Adrenal gland (tissue), 12 donors: Measurements from ENCODE around the gene S100A12. TPM values are rescaled to one million over a fixed set of nuclear protein-coding genes. Genes with fewer than 3 reads are reported as not detected.
"Not testable (repeated sequence)": the region's sequence is repeated elsewhere in the genome, so short reads cannot be mapped to it uniquely, and the experiment has no call there.

Source experiments
- DNase-seq, 7 donors: peaks; one replicate each; pipeline ENCODE4 v3.0.0-alpha.2; 2019 to 2020
- H3K27ac ChIP-seq, 5 donors: fragments of 200-600 bp; sonication (generic) in 4 of 5; 1 replicate in 3 of 5; 2 replicates in 2 of 5; pipeline versions ENCODE4 v1.5.1 to v1.8.0; 2016 to 2020; ENCODE audit warnings: mild to moderate bottlenecking in 1 of 5
- H3K27me3 ChIP-seq: fragments of 200-600 bp; 2 replicates; pipeline ENCODE4 v1.8.0; 2021
- H3K36me3 ChIP-seq, 2 donors: fragments of 200-600 bp; replicated peaks in 1 of 2; 1 replicate in 1 of 2; 2 replicates in 1 of 2; pipeline versions ENCODE4 v1.5.1 to v1.8.0; 2018 to 2022
- H3K4me1 ChIP-seq, 2 donors: fragments of 200-600 bp; replicated peaks in 1 of 2; 1 replicate in 1 of 2; 2 replicates in 1 of 2; pipeline versions ENCODE4 v1.5.1 to v1.8.0; 2018 to 2021
- H3K4me3 ChIP-seq, 4 donors: fragments of 200-600 bp; sonication (generic) in 3 of 4; one replicate each; pipeline ENCODE4 v1.5.1; 2016 to 2018
- H3K9me3 ChIP-seq, 3 donors: fragments of 200-600 bp; sonication (generic) in 1 of 3; replicated peaks in 1 of 3; 1 replicate in 2 of 3; 2 replicates in 1 of 3; pipeline versions ENCODE4 v1.5.1 to v1.8.0; 2016 to 2021
- POLR2A ChIP-seq, 2 donors: fragments of 450-650 bp; IDR thresholded peaks; one replicate each; pipeline ENCODE4 v1.6.1; 2017; ENCODE audit warnings: antibody characterized with exemption in 2 of 2, mild to moderate bottlenecking in 2 of 2, moderate library complexity in 1 of 2
- WGBS, 4 donors: extraction: QIAGEN DNeasy Blood & Tissue Kit in 2 of 4; methylation state at CpG; one replicate each; pipeline versions ENCODE4 v1.1.5 to v1.1.7; 2013 to 2017; 5-methylcytosine and 5-hydroxymethylcytosine counted together
- intact Hi-C, 2 donors: fragments of 100-400 bp; cut with DNase I; formaldehyde crosslinking; loops; one replicate each; pipeline versions ENCODE4 v1.14.1 to v1.15.0; 2022 to 2023
- polyA plus RNA-seq, 3 donors: library from polyadenylated mRNA; stranded (reverse); fragments of 200-250 nt in 2 of 3; fragments of 350-450 nt in 1 of 3; fragmentation: Illumina TruSeq in 1 of 3; extraction: RNeasy Lipid Tissue Mini Kit (QIAGEN cat#74804) in 1 of 3; gene quantifications; one replicate each; pipeline ENCODE4 v1.2.3, GENCODE V29; 2013 to 2014
- total RNA-seq, 9 donors: library from RNA; depleted of rRNA in 4 of 9; stranded (reverse); fragments of >200 nt in 4 of 9; fragments of 120-200 nt in 1 of 9; fragmentation: NEBNext Ultra II Directional in 1 of 9; extraction: Animal tissue kit (Norgen Biotek cat#: 25700) in 1 of 9; gene quantifications; one replicate each; pipeline versions ENCODE4 v1.1.0 to v1.2.4, GENCODE V29; 2013 to 2023
- TF ChIP-seq, protein P1 (sequence below), 6 experiments: fragments of 450-650 bp in 4 of 6; fragments of 200-600 bp in 2 of 6; sonication (generic) in 1 of 6; IDR thresholded peaks; 1 replicate in 5 of 6; 2 replicates in 1 of 6; pipeline versions ENCODE4 v1.5.1 to v1.8.0; 2016 to 2021; ENCODE audit warnings: antibody characterized with exemption in 6 of 6, mild to moderate bottlenecking in 2 of 6, moderate library complexity in 1 of 6
- donor health status: healthy with polysubstance abuse.
- donor health status: Bipolar disorder and iron deficiency.
- donor health status: DM: yes; HTN: yes; CAD: no.
- donor health status: DM: no; HTN: no; CAD: no.
- donor health status: DM: no; HTN: no; CAD: no.
- donor health status: DM: yes; HTN: yes; CAD: no.

S100A12 gene
- total and polyA plus RNA-seq, 12 donors, result 1.1 to 9.1 (median 2.2) TPM; not detected in 3

DNA sequence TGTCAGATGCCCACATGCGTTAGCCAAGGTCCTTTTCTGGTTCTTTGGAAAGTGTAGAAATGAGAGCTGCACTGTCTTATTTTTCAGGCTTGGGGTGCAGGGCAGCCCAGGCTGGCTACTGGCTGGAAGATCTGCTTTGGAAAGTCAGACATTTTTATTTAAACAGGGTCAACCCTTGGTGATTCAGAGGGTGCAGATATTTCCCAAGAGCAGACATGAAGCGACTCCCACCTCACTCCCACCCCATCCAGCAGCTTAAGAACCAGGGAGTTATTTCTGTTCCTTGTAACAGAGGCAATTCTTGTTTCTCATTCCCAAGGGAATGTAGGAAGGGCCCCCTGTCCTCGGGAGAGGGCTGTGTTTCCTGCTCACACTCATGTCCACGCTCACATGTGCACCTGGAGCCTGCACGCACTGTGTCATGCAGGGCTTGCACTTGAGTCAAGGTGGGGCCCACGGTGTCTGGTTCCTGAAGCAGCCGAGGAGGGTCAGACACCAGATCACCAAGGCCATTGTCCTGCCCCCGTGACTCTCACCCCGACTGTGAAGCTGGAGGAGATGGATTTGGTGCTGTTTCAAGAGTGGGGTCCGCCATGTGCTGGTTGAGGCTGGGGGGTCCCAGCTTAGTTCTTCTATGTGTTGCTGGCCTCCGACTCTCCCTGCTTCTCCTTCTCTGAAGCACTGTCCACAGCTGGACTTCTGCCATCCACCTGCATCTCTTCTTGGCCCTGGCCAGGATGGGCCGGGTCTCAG, 41.9 kb upstream of the S100A12 start:
- Histone ChIP-seq H3K36me3 (no peaks in the 10 kb centered on the region), H3K27me3 (no peaks in the 10 kb centered on the region), H3K4me1 (no peaks in the 10 kb centered on the region), H3K27ac (no peak overlapping the region), H3K9me3 (no peaks in the 10 kb centered on the region), H3K4me3 (no peak overlapping the region)
- 72 to 79% (median 76%) methylated on average over 11 to 12 of the region's 12 CpGs for WGBS, 4 donors
- intact Hi-C loops, result no loop called here
- TF ChIP-seq, protein P1, sequence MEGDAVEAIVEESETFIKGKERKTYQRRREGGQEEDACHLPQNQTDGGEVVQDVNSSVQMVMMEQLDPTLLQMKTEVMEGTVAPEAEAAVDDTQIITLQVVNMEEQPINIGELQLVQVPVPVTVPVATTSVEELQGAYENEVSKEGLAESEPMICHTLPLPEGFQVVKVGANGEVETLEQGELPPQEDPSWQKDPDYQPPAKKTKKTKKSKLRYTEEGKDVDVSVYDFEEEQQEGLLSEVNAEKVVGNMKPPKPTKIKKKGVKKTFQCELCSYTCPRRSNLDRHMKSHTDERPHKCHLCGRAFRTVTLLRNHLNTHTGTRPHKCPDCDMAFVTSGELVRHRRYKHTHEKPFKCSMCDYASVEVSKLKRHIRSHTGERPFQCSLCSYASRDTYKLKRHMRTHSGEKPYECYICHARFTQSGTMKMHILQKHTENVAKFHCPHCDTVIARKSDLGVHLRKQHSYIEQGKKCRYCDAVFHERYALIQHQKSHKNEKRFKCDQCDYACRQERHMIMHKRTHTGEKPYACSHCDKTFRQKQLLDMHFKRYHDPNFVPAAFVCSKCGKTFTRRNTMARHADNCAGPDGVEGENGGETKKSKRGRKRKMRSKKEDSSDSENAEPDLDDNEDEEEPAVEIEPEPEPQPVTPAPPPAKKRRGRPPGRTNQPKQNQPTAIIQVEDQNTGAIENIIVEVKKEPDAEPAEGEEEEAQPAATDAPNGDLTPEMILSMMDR (IDR thresholded peaks at IDR 0.05), result no peak
- TF ChIP-seq POLR2A (IDR thresholded peaks at IDR 0.05), result no peak
- no peak for DNase-seq

DNA sequence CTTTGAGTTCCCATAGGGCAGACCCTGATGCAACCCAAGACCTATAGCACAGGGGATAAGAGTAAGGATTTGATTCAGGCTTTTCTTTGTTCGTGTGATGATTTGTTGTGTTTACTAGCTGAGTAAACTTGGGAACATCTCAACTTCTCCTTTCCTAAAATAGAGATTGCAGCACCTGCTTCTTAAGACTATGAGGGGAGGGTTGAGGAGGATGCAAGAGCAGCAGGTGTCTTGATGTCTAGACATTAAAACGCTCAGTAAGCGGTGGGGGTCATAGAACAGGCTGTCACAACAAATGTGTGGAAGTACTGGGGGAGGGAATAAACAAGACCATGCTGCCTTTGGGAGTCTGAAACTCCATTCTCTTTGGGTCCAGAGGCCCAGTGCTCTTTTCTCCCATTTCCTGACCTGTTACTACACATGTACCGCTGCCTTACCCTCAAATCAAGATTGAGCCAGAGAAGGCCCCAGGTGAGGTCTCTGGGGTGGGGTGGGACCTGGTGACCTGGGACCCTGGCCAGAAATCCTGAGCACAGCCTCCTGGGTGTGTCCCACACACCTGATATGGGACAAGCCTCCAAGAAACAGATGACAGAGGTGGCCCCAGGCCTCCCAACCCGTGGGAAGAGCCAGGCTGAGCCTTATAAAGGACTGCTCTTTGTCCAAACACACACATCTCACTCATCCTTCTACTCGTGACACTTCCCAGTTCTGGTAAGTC, 40.6 kb upstream of the S100A12 start, which contains the start of gene S100A7A:
Gene S100A7A (plus strand): TSS at position 671 of the 721 bp plus-strand sequence. CDS start 1,563 bp downstream, outside the sequence.
- intact Hi-C loops, result no loop called here
- Histone ChIP-seq H3K9me3 (no peaks in the 10 kb centered on the region), H3K36me3 (no peaks in the 10 kb centered on the region), H3K4me3 (no peak within 1 kb of the TSS), H3K4me1 (no peaks in the 10 kb centered on the region), H3K27me3 (no peaks in the 10 kb centered on the region), H3K27ac (no peak within 1 kb of the TSS)
- no peak for TF ChIP-seq POLR2A (IDR thresholded peaks at IDR 0.05)
- TF ChIP-seq, protein P1 (IDR thresholded peaks at IDR 0.05), result no peak
- no peak for DNase-seq
- 68 to 81% (median 73%) methylated on average over 6 of the region's 6 CpGs for WGBS, 4 donors

DNA sequence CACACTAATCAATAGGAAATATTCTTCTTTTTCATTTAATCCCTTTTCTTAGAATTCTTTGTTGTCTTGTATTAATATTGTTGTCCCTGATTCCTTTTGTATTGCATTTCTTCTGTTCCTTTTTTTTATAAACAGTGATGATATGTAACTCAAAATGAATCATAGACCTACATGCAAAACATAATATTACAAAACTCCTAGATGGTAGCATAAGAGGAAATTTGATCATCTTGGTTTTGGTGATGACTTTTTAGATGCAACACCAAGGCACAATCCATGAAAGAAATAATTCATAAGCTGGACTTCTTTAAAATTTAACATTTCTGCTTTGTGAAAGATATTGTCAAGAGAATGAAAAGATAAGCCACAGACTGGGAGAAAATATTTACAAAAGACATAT, 38.5 kb upstream of the S100A12 start:
- H3K36me3 ChIP-seq, intact Hi-C loops, H3K27me3 ChIP-seq, H3K4me1 ChIP-seq, DNase-seq, H3K4me3 ChIP-seq, H3K27ac ChIP-seq, H3K9me3 ChIP-seq: not testable (repeated sequence)

GRCh38 chr1:153407274-153407673, 31.9 kb upstream of the S100A12 start:
- DNase-seq, result peak in 1 of 7 donors; percentile 9
- H3K4me1 ChIP-seq, H3K27me3 ChIP-seq, H3K27ac ChIP-seq, intact Hi-C loops, H3K9me3 ChIP-seq, H3K36me3 ChIP-seq, H3K4me3 ChIP-seq: not testable (repeated sequence)
- 61 to 74% (median 68%) methylated on average over 10 to 11 of the region's 11 CpGs for WGBS, 4 donors

GRCh38 chr1:153405825-153406599, 30.6 kb upstream of the S100A12 start:
- DNase-seq, H3K27ac ChIP-seq, H3K4me3 ChIP-seq, H3K27me3 ChIP-seq, H3K36me3 ChIP-seq, intact Hi-C loops, H3K9me3 ChIP-seq, H3K4me1 ChIP-seq: not testable (repeated sequence)
- 67 to 84% (median 80%) methylated on average over 3 to 6 of the region's 6 CpGs for WGBS, 4 donors
